Neural cell (in vitro differentiated cells): ENCODE data around the gene KRTAP19-7. TPM values are rescaled to one million over a fixed set of nuclear protein-coding genes. Genes with fewer than 3 reads are reported as not detected.

Experiments
- H2AFZ ChIP-seq: fragments of 200-600, 300-800 bp; sonication (generic), shearing (Covaris generic); 2 replicates; pipeline ENCODE4 v1.6.0; 2014; ENCODE audit warnings: low read depth, mild to moderate bottlenecking, antibody characterized with exemption, low read length, moderate library complexity
- H3F3A ChIP-seq: fragments of 200-600 bp; shearing (Covaris generic); 2 replicates; pipeline ENCODE4 v1.6.1; 2016; ENCODE audit warnings: mild to moderate bottlenecking, moderate library complexity, mixed read lengths, antibody characterized with exemption, low read length; ENCODE audit not compliant: insufficient read depth, poor library complexity, severe bottlenecking
- H3K27ac ChIP-seq: fragments of 200-600, 300-800 bp; sonication (generic), shearing (Covaris generic); 2 replicates; pipeline ENCODE4 v1.5.1; 2014; ENCODE audit warnings: mild to moderate bottlenecking, low read length, moderate library complexity
- H3K27me3 ChIP-seq: fragments of 300-800, 200-600 bp; sonication (generic), shearing (Covaris generic); 2 replicates; pipeline ENCODE4 v1.6.0; 2014; ENCODE audit warnings: mild to moderate bottlenecking, low read depth, low read length, moderate library complexity; ENCODE audit not compliant: insufficient read depth
- H3K36me3 ChIP-seq: fragments of 300-800, 200-600 bp; sonication (generic), shearing (Covaris generic); 2 replicates; pipeline ENCODE4 v1.5.1; 2014; ENCODE audit warnings: mild to moderate bottlenecking, antibody characterized with exemption, low read length, moderate library complexity; ENCODE audit not compliant: insufficient read depth
- H3K4me2 ChIP-seq: fragments of 300-800, 200-600 bp; sonication (generic), shearing (Covaris generic); 2 replicates; pipeline ENCODE4 v1.6.0; 2014; ENCODE audit warnings: mild to moderate bottlenecking, low read length
- H3K4me3 ChIP-seq: fragments of 300-800, 200-600 bp; sonication (generic), shearing (Covaris generic); 2 replicates; pipeline ENCODE4 v1.5.1; 2014; ENCODE audit warnings: mild to moderate bottlenecking, low read length, moderate library complexity
- H3K79me2 ChIP-seq: fragments of 200-600 bp; shearing (Covaris generic); replicated peaks from 2 replicates; pipeline ENCODE4 v1.6.0; 2014; ENCODE audit warnings: mild to moderate bottlenecking, low read length, moderate library complexity; ENCODE audit not compliant: insufficient read depth
- H3K9ac ChIP-seq: fragments of 300-800, 200-600 bp; sonication (generic), shearing (Covaris generic); 2 replicates; pipeline ENCODE4 v1.6.1; 2016; ENCODE audit warnings: mild to moderate bottlenecking, low read length, mixed read lengths
- H3K9me2 ChIP-seq: fragments of 200-600 bp; shearing (Covaris generic); 2 replicates; pipeline ENCODE4 v1.6.1; 2016; ENCODE audit warnings: mild to moderate bottlenecking, low read length, mixed read lengths; ENCODE audit not compliant: insufficient read depth
- H3K9me3 ChIP-seq: fragments of 200-600, 300-800 bp; sonication (generic), shearing (Covaris generic); 2 replicates; pipeline ENCODE4 v1.6.1; 2016; ENCODE audit warnings: mild to moderate bottlenecking, mixed run types, low read length, moderate library complexity, mixed read lengths
- H4K20me1 ChIP-seq: fragments of 200-600 bp; shearing (Covaris generic); 2 replicates; pipeline ENCODE4 v1.6.1; 2016; ENCODE audit warnings: mild to moderate bottlenecking, mixed run types; ENCODE audit not compliant: insufficient read depth
- CTCF ChIP-seq: fragments of 450-650 bp; IDR thresholded peaks from 2 replicates; pipeline ENCODE4 v1.5.1; 2014; ENCODE audit warnings: antibody characterized with exemption, mild to moderate bottlenecking, moderate library complexity; ENCODE audit not compliant: poor library complexity, severe bottlenecking
- EP300 ChIP-seq: fragments of 450-650 bp; conservative IDR thresholded peaks from 2 replicates; pipeline ENCODE4 v1.6.1; 2014; ENCODE audit warnings: antibody characterized with exemption, mild to moderate bottlenecking, moderate library complexity; ENCODE audit not compliant: poor library complexity, severe bottlenecking
- EZH2 ChIP-seq: fragments of 200-600, 300-800 bp; shearing (Covaris generic), sonication (generic); IDR thresholded peaks from 2 replicates; pipeline ENCODE4 v1.6.1; 2014; ENCODE audit warnings: antibody characterized with exemption, low read length, borderline replicate concordance, mild to moderate bottlenecking; ENCODE audit not compliant: insufficient read depth, poor library complexity, severe bottlenecking
- MXI1 ChIP-seq: fragments of 450-650 bp; conservative IDR thresholded peaks from 2 replicates; pipeline ENCODE4 v1.6.1; 2014; ENCODE audit warnings: antibody characterized with exemption, mild to moderate bottlenecking; ENCODE audit not compliant: poor library complexity, severe bottlenecking
- POLR2AphosphoS5 ChIP-seq: IDR thresholded peaks from 2 replicates; pipeline ENCODE4 v1.6.1; 2012
- RAD21 ChIP-seq: fragments of 450-650 bp; conservative IDR thresholded peaks from 2 replicates; pipeline ENCODE4 v1.6.1; 2014; ENCODE audit warnings: antibody characterized with exemption, mild to moderate bottlenecking, moderate library complexity
- REST ChIP-seq: IDR thresholded peaks from 2 replicates; pipeline ENCODE4 v1.6.1; 2012; ENCODE audit warnings: borderline replicate concordance
- SMC3 ChIP-seq: fragments of 450-650 bp; conservative IDR thresholded peaks from 2 replicates; pipeline ENCODE4 v1.6.1; 2014; ENCODE audit warnings: antibody characterized with exemption, mild to moderate bottlenecking, moderate library complexity; ENCODE audit not compliant: poor library complexity
- TAF1 ChIP-seq: IDR thresholded peaks from 2 replicates; pipeline ENCODE4 v1.6.1; 2012; ENCODE audit warnings: low read depth
- polyA minus RNA-seq: library from RNA; depleted of rRNA, polyadenylated mRNA; stranded (reverse); fragments of >200 nt; gene quantifications from 2 replicates; pipeline ENCODE4 v1.2.3, GENCODE V29; 2014
- polyA plus RNA-seq: library from polyadenylated mRNA; depleted of rRNA; stranded (reverse); fragments of >200 nt; gene quantifications from 2 replicates; pipeline ENCODE4 v1.2.3, GENCODE V29; 2014

The KRTAP19-7 gene
- polyA plus RNA-seq (not detected in 2 replicates), polyA minus RNA-seq (not detected in 2 replicates)

- peak within 1 kb of the TSS; percentile 0 for H3K27ac ChIP-seq
- no peak within 1 kb of the TSS for H3K9ac ChIP-seq
- H3K4me2 ChIP-seq: no peak within 1 kb of the TSS
- H4K20me1 ChIP-seq: no peaks in the 10 kb centered on the region
- H3K36me3 ChIP-seq: no peaks in the 10 kb centered on the region
- H3F3A ChIP-seq: no peaks in the 10 kb centered on the region
- no peak within 1 kb of the TSS for H3K4me3 ChIP-seq
- H3K79me2 ChIP-seq: no peaks in the 10 kb centered on the region
- no peak within 1 kb of the TSS for H2AFZ ChIP-seq
- H3K9me3 ChIP-seq: no peaks in the 10 kb centered on the region
- no peaks in the 10 kb centered on the region for H3K27me3 ChIP-seq
- TF ChIP-seq POLR2AphosphoS5 (peak; percentile 55), RAD21 (no peak), CTCF (no peak), TAF1 (no peak), MXI1 (no peak), EZH2 (no peak), SMC3 (no peak), REST (peak; percentile 53), EP300 (peak; percentile 75)
- no peaks in the 10 kb centered on the region for H3K9me2 ChIP-seq
Observed at GRCh38 chr21:30561264-30561895, at the start of gene KRTAP19-7. KRTAP19-7 (minus strand) TSS chr21:30561314; CDS start chr21:30561289, 25 bp downstream.

DNA sequence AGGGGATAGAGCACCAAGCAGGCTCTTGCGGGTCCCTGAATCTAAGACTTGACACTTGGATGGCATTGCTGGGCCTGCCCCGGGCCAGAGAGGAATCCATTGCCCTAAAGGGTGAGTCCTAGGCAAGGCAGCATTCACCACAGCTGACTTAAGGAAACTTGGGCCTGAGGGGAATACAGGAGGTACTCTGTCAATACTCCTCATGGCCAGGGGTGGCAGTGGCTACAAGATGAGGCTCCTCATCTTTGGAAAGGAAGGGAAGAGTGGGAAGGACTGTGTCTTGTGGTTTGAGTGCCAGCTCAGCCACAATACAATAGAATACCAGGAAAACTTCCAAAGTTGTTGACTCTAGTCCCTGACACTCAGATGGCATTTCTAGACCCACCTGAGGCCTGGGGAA, 44.9 kb upstream of the KRTAP19-7 start:
- Histone ChIP-seq H3F3A (no peaks in the 10 kb centered on the region), H3K9me3 (no peaks in the 10 kb centered on the region), H3K36me3 (no peaks in the 10 kb centered on the region), H3K9me2 (no peaks in the 10 kb centered on the region), H3K27ac (no peak overlapping the region), H3K27me3 (no peaks in the 10 kb centered on the region), H2AFZ (no peak overlapping the region), H4K20me1 (no peaks in the 10 kb centered on the region), H3K4me3 (no peak overlapping the region), H3K4me2 (no peak overlapping the region), H3K9ac (no peak overlapping the region), H3K79me2 (no peaks in the 10 kb centered on the region)
- no peak for TF ChIP-seq REST
- TF ChIP-seq EZH2: no peak
